Measurements from ENCODE around the gene PLA2G2A.
A peak's percentile ranks its signal among the peaks of the same experiment; 100 is the strongest.

The PLA2G2A gene

GRCh38 chr1:19974822-19975416, 4.5 kb downstream of the PLA2G2A start:
- peak in 1 of 2 donors; percentile 17 for DNase-seq (ENCODE audit: low read depth in 1 of 2, low spot score in 1 of 2)

GRCh38 chr1:19973616-19974015, 5.8 kb downstream of the PLA2G2A start:
- DNase-seq (ENCODE audit: low read depth in 1 of 2, low spot score in 1 of 2) = no peak

- no peak for DNase-seq (ENCODE audit: low read depth in 1 of 2, low spot score in 1 of 2)
Observed at GRCh38 chr1:19971664-19972063, 7.8 kb downstream of the PLA2G2A start.

GRCh38 chr1:19969898-19970660, 9.3 kb downstream of the PLA2G2A start:
- DNase-seq (ENCODE audit: low read depth in 1 of 2, low spot score in 1 of 2) = no peak

- DNase-seq (ENCODE audit: low read depth in 1 of 2, low spot score in 1 of 2) = no peak
Observed at GRCh38 chr1:19967808-19968207, 11.6 kb downstream of the PLA2G2A start.

- no peak for DNase-seq (ENCODE audit: low read depth in 1 of 2, low spot score in 1 of 2)
Observed at GRCh38 chr1:19964542-19964941, 14.9 kb downstream of the PLA2G2A start.

GRCh38 chr1:19963636-19964035, 15.8 kb downstream of the PLA2G2A start:
- no peak for DNase-seq (ENCODE audit: low read depth in 1 of 2, low spot score in 1 of 2)

- DNase-seq (ENCODE audit: low read depth in 1 of 2, low spot score in 1 of 2) = no peak
Observed at GRCh38 chr1:19960591-19960990, 18.8 kb downstream of the PLA2G2A start.

- no peak for DNase-seq (ENCODE audit: low read depth in 1 of 2, low spot score in 1 of 2)
Observed at GRCh38 chr1:19957779-19958178, 21.6 kb downstream of the PLA2G2A start.

- DNase-seq (ENCODE audit: low read depth in 1 of 2, low spot score in 1 of 2) = no peak
Observed at GRCh38 chr1:19955534-19956170, 23.8 kb downstream of the PLA2G2A start.

GRCh38 chr1:19954059-19954458, 25.4 kb downstream of the PLA2G2A start:
- no peak for DNase-seq (ENCODE audit: low read depth in 1 of 2, low spot score in 1 of 2)

GRCh38 chr1:19949016-19949415, 30.4 kb downstream of the PLA2G2A start:
- DNase-seq (ENCODE audit: low read depth in 1 of 2, low spot score in 1 of 2) = no peak

- DNase-seq (ENCODE audit: low read depth in 1 of 2, low spot score in 1 of 2) = no peak
Observed at GRCh38 chr1:19946971-19947370, 32.4 kb downstream of the PLA2G2A start.

GRCh38 chr1:19946331-19946751, 33.1 kb downstream of the PLA2G2A start:
- DNase-seq (ENCODE audit: low read depth in 1 of 2, low spot score in 1 of 2) = no peak

- no peak for DNase-seq (ENCODE audit: low read depth in 1 of 2, low spot score in 1 of 2)
Observed at GRCh38 chr1:19945914-19946313, 33.5 kb downstream of the PLA2G2A start.

GRCh38 chr1:19942657-19943056, 36.8 kb downstream of the PLA2G2A start:
- DNase-seq (ENCODE audit: low read depth in 1 of 2, low spot score in 1 of 2) = no peak

- DNase-seq (ENCODE audit: low read depth in 1 of 2, low spot score in 1 of 2) = no peak
Observed at GRCh38 chr1:19942088-19942487, 37.3 kb downstream of the PLA2G2A start.

- DNase-seq (ENCODE audit: low read depth in 1 of 2, low spot score in 1 of 2) = no peak
Observed at GRCh38 chr1:19941206-19941568, 38.2 kb downstream of the PLA2G2A start.

GRCh38 chr1:19940486-19941205, 38.8 kb downstream of the PLA2G2A start:
- no peak for DNase-seq (ENCODE audit: low read depth in 1 of 2, low spot score in 1 of 2)

- DNase-seq (ENCODE audit: low read depth in 1 of 2, low spot score in 1 of 2) = no peak
Observed at GRCh38 chr1:19938472-19938871, 40.9 kb downstream of the PLA2G2A start.

- DNase-seq (ENCODE audit: low read depth in 1 of 2, low spot score in 1 of 2) = no peak
Observed at GRCh38 chr1:19936061-19936750, 43.2 kb downstream of the PLA2G2A start.
